GM19395 (cell line): ENCODE results near the gene UGT1A8.
"Not testable (repeated sequence)": the region's sequence is repeated elsewhere in the genome, so short reads cannot be mapped to it uniquely, and the experiment has no call there.

Source experiments
- ATAC-seq: cut with Tn5 transposase; IDR thresholded peaks from one replicate; pipeline ENCODE4 v1.9.1; 2021; ENCODE audit warnings: mild to moderate bottlenecking, moderate library complexity; ENCODE audit not compliant: unreplicated experiment

Gene UGT1A8

DNA sequence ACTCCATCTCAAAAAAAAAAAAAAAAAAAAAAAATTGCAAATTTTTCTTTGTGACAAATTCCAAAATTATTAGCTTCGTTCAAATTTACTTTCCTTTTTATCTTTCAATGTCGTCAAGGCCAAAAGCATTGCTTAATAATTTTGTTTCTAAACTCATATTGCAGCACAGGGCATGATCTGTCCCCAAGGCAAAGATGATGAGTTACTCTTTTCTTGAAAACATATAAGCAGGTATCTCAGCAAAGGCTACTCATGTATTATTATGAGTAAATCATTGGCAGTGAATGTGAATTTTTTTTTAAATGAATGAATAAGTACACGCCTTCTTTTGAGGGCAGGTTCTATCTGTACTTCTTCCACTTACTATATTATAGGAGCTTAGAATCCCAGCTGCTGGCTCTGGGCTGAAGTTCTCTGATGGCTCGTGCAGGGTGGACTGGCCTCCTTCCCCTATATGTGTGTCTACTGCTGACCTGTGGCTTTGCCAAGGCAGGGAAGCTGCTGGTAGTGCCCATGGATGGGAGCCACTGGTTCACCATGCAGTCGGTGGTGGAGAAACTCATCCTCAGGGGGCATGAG, 64.2 kb downstream of the UGT1A8 start, which contains the start of gene UGT1A7:
Gene UGT1A7, plus strand, starts transcription at position 381 of the 579 bp plus-strand sequence. Its CDS starts 37 bp downstream, at position 418.
- no peak for ATAC-seq

DNA sequence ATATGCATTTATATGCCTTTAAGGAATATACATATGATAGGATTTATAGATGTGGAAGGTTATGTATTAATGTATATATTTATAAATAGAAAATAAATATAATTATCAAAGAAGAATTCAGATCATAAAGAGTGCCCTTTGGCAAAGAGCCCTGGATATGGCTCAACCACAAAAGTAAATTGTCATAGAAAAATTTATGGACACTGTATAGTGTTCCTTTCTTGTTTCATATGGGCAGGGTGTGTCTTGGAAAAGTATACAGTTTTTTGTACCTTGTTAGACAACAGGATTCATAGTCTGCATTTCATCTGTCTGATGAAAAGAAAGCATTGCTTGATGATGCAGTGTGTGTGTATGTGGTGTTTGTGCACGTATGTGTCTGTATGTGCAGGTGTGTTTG, 67.2 kb downstream of the UGT1A8 start:
- no peak for ATAC-seq

DNA sequence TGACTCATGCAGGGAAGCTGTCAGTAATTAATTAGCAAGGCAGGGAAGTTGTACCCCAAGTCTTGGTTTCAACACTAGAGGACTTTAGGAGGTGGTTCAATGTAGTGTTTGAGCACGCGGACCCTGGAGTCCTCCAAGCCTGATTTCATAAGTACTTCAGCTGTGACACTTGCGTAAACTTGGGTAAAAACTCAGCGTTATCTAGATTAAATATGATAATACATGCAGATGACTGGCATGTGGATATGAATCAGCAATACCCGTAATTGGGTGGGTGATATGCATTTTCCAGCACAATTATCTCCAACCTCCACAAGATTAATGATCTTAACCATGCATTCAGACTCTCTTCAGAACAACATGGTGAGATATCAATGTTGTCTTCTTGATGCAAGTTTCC, 69.5 kb downstream of the UGT1A8 start:
- ATAC-seq: no peak

DNA sequence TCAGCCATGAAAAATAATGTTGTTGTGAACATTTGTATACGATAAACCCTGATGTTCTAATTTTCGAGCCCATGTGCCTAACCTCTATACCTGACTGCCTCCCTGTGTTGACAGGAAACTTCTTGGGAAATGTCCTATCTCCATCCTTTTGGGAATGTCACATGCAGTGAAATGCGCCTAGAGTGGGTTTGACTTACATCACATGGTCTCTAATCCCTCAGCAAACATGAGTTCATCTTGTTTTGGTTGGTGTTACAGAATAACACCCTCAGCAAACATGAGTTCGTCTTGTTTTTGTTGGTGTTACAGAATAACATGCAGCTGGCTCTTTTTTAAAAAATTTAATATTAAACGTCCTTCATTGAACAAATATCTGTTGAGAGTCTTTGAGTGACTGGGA, 70.9 kb downstream of the UGT1A8 start:
- ATAC-seq: no peak

DNA sequence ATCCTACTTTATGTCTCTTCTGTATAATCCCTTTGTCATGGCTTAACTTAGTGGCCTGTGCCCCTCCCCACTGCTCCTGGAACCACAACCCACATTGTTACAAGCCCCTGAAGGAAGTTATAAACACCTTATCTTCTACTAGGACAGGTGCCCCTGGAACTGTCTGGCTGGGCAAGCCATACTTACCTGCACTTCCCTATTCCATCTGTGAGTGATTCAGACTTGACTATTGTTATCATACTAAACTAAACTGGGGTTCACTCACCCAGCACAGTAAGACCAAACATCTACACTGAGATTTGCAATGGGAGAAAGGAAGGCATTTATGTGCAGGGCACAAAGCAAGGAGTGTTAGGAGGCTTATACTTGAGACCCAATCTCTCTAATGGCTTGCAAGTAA, 71.6 kb downstream of the UGT1A8 start:
- no peak for ATAC-seq

DNA sequence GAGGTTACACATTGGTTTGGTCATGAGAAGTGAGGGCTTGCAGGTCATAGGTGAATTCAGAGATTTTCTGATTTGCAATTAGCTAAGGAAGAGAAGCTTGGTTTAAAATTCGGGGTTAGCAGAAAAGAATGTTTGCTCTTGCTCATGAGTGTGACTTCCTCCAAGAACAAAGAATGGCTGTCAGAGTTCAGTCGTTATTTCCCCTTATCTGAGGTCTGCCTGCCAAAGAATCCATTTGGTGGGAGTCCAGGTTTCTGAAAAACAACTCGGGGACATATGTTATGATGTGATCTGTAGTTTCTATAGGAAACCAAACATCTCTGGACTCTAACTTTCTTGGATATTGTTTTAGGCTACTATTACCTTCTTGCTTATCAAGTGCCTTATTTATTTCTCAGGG, 72.1 kb downstream of the UGT1A8 start:
- no peak for ATAC-seq

DNA sequence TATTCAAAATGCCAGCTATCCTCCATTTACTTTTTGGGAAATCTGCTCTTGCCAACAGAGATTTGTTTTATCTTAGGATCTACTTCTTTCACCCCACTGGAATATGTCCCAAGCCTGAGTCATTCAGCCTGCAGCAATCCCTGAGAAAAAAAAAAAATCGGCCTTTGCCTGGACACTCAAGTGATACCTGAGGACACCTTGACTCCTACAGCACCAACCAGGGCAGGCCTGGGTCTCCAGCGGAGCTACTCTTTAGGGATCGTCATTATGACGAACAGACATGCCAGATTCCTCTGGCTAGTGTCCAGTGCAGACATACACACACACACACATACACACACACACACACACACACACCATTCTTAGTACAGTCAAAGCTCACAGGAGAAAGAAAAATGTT, 73.0 kb downstream of the UGT1A8 start:
- ATAC-seq: no peak

DNA sequence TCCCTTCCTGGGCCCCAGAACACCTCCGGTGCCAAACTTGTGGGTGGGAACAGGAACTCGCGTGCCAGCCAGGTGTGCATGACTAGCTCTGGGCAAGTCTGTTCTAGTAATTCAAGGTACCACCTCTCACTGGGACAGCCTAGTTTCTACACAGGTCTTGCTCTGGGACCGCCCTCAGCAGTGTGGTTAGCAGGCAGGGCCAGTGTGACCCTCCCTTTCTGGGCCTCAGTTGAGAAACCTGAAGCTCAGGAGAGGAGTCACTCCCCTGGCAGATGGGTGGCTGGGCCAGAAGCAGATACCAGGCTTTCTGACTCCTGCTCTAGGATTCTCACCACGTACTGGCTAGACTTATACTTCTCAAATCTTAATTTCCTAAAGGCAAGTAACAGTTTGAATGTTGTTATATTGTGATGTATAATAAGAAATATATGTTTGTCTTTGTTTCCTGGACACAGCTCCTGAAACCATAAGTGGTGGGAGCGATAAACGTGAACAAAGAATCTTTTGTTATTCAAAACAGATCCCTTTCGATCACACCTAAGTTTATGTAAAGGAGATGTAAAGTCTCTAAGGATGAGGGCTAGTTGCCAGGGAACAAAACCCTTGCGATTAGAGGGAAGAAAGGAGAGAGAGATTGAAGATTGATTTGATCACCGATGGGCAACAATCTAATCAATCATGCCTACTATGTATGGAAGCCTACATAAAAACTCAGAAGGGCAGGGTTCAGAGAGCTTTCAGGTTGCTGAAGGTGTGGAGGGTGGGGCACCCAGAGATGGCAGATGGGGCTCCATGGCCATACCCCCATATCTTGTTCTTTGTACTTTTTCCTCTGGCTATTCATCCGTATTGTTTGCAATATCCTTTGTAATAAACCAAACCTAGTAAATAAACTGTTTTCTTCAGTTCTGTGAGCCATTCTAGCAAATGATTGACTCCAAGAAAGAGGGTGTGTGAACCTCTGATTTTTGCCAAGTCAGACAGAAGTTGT, 74.3 kb downstream of the UGT1A8 start:
- no peak for ATAC-seq

DNA sequence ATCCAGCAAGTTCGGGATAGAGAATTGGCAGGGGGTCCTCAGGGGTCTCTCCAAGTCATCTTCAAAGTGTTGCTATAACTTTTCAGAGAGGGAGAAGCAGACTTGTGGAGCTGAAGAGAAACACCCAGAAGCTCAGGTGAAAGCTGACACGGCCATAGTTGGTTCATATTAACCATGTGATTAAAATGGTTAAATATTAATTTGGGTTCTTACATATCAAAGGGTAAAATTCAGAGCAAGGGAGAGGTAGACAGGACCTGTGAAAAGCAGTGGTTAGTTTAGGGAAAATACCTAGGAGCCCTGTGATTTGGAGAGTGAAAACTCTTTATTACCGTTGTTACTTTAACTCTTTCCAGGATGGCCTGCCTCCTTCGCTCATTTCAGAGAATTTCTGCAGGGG, 75.2 kb downstream of the UGT1A8 start, which contains the start of gene UGT1A6:
Gene UGT1A6, plus strand, starts transcription at position 243 of the 400 bp plus-strand sequence. Its CDS starts 115 bp downstream, at position 358.
- no peak for ATAC-seq

DNA sequence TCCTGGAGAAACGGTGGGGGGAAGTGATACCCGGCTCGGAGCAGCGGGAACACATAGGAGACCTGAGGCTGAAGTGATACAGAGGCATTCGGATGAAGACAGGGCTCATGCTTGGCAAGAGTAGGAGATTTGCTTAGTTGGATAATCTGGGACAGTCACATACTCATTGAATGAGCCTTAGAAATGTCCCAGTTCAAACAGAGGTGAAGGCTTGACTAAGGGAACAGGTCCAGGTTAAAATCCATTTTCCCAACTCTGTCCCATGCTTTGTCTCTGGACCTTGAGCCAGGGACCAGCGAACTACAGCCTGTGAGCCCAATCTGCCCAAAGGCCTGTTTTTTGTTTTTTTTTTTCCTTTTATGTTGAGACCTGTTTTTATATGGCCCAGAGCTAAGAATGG, 76.5 kb downstream of the UGT1A8 start:
- no peak for ATAC-seq

DNA sequence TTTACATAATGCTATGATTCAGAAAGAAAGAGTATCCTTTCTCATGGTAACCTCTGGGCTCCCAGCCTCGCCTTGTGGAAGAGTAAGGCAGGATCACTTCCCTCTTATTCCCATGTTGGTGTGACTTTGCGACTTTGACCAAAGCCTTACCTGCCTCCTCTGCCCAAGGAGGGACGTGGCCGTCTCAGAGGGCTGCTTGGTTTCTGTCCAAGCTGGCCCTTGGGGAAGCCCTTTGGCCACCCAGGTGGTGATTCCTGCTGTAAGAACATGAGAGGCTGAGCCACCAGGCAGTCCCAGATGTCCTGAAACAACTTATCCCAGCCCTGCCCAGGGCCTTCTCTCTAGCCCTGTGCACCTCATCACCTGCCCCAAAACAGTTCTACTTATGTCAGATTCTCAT, 81.3 kb downstream of the UGT1A8 start:
- no peak for ATAC-seq

DNA sequence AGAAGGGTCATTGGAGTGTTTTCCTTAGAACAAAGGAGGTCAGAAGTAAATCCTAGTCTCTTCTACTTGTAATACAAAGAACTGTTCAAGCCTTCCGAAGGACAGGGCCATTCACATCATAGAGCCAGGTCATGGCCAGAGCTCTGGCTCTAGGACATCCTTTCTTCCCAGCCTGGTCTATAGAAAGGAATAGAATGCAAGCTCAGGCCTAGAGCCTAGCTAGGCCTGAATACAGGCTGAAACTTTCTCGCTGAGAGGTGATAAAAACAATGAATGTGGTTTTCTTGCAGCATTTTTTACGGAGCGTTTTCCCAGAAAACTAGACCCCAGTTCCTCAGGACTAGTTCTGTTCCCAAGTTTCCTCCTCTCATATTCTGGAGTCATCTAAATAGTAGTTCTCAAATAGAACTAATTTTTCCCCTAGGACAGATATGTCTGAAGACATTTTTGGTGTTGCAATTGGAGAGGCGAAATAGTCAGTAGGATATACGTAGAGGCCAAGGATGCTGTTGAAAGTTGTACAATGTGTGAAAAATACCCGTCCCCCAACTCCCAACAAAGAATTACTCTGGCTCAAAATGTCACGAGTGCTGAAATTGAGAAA, 82.1 kb downstream of the UGT1A8 start:
- no peak for ATAC-seq

DNA sequence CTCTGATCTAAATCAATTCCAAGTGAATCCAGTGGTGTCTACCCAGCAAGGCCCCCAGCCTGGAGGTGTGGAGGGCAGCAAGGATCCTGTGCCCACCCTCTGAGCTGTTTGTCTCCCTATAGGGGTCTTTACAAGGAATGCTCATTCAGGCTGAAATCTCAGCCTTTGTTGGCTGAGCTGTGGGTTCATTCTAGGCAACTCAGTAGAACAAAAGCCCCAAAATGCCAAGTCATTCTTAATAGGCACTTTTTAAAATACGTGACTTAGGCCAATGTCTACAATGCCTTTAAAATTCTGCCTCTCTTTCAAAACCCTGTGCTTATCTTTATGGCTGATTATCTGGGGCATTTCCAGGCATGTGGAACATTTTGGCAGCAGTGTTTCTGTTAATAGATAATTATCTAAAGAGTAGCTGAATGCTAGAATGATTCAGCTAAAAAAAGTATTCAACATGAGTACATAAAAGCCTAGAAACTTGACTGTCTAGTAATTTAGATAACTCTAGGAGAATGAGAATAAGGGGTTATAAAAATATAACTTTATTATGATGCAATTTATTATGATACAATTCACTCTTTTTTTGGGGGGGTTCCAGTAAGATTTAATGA, 82.7 kb downstream of the UGT1A8 start:
- no peak for ATAC-seq

DNA sequence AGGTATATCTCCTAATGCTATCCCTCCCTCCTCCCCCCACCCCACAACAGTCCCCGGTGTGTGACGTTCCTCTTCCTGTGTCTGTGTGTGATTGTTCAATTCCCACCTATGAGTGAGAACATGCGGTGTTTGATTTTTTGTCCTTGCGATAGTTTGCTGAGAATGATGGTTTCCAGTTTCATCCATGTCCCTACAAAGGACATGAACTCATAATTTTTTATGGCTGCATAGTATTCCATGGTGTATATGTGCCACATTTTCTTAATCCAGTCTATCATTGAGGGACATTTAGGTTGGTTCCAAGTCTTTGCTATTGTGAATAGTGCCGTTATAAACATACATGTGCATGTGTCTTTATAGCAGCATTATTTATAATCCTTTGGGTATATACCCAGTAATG, 83.4 kb downstream of the UGT1A8 start:
- not testable (repeated sequence) for ATAC-seq

DNA sequence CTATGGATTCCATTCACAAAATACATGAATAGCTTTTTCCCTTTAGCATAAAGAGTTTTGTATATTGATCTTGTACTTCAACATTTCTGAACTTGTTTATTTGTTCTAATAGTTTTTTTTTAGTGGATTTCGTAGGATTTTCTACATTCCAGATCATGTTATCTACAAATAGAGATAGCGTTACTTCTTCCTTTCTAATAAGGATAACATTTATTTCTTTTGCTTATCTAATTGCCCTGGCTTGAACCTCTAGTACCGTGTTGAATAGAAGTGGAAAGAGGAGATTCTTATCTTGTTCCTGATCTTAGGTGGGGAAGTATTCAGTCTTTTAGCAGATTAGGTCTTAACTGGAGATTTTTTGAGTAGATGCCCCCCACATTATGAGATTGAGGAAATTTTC, 84.8 kb downstream of the UGT1A8 start:
- ATAC-seq: no peak

DNA sequence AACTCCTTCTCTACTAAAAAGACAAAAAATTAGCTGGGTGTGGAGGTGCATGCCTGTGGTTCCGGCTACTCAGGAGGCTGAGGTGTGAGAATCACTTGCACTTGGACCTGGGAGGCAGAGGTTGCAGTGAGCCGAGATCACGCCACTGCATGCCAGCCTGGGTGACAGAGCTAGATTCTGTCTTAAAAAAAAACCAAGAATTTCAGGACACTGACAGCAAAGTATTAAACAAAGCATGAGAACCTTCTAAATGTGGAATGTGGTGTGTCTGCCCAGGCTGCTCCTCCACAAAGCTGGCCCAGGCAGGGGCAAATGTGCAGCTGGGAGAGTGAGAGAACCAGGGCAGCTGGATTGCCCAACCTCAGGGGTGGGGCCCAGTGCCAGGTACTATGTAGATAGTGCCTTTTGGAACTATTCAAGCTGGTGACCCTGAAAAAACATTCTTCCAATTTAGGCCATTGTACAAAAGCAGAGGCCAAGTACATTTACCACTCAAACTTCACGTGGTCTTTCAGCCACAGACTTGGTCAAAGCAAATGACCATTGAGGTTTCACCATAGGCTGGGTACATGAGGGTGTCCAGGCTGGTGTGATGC, 88.6 kb downstream of the UGT1A8 start:
- no peak for ATAC-seq

DNA sequence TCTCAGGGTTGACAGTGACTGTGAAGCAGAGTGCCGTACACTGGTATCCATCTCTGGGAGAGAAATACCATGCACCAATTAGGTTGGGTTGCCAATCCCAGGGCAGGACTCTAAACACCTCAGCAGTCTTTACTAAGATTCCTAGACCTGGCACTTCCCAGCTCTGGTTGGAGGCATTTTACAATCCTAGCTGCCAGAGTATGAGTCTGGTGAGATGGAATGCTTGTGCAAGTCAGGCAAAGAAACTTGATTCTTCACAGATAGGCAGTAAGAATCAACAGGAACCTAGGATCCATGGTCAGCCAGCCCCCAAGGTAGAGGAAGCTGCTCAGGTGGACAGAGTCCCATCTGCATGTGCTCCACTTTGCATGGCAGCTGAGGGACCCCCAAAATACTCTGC, 89.3 kb downstream of the UGT1A8 start:
- no peak for ATAC-seq

DNA sequence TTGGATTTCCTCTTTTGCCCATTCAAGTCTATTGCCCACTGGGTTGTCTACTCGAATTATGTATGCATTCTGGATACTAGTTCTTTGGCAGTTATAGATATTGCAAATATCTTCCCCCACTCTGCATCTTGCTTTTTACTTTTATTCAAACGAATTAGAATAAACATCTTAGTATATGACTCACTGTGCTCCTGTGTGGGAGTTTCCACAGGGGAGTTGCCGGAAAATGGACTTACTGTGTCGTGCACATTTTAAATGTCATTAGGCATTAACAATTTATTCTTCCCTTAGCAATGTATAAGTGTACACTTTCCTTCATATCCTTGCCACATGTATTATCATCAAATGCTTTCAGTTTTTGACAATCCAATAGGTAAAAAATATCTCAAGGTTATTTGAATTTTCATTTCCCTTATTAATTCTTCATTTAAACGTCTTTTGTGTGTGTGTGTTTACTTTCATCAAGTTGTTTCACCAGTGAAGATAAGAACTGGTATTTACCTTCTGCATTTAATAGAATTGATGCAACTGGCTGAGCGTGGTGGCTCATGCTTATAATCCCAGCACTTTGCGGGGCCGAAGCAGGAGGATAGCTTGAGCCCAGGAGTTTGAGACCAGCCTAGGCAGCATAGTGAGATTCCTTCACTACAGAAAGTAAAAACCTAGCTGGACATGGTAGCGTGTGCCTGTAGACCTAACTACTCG, 90.7 kb downstream of the UGT1A8 start:
- ATAC-seq: no peak

DNA sequence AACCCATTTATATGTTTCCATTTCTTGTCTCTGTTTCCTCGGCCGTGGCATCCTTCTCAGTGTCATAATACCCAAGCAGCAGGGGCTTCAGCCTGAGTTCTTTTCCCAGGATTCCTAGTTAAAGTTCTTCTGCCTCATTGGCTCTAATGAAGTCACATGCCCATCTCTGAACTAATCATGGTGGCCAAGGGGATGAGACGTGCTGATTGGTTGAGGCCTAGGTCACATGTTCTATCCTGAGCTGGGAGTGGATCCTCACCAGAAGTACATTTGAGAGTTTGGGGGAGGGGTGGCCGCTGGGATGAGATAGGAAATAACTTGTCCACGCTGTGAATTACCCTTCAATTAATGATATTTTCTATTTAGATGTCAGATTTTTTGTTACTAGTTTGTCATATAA, 91.5 kb downstream of the UGT1A8 start:
- no peak for ATAC-seq

DNA sequence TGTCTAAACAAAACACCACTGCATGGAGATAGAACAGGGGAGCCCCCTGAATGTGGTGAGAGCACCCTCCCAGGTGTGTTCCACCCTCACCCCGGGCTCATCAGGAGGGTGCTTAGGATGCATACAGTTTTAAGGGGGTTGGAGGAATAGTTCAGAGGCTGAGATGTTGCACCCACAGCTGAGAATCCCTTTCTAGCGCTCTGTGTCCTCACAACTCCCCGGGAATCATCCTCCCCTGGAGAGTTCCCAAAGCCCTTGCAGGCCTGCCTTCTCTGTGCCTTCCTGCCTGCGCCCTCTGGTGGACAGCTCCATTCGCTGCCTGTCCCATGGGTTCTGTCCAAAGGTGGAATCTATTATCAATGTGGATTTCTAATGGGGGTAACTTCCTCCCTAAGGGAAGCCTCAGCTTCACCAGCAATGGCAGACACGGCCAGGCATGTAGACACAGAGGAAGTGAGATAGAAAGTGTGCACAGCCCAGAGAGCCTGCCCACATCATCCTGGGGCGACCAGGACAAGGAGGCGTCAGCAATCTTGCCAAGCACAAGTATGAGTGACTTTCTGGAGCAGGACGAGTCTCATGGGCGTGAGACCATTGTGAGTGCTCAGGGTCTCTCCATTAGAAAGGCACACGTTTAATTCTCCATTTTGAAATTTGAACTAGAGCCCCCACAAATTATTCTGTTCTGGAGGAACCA, 94.0 kb downstream of the UGT1A8 start:
- ATAC-seq: peak; percentile 81
